SK-N-SH (cell line): ENCODE results near the gene SLC23A1.

ENCODE experiments used
- CTCF ChIP-seq: fragments of 200-600 bp; sonication (generic); IDR thresholded peaks from 2 replicates; pipeline ENCODE4 v1.6.1; 2017; ENCODE audit warnings: antibody characterized with exemption, mild to moderate bottlenecking, moderate library complexity
- GABPA ChIP-seq: IDR thresholded peaks from 2 replicates; pipeline ENCODE4 v1.4.0; 2012; ENCODE audit warnings: low read depth, mild to moderate bottlenecking
- PBX3 ChIP-seq: IDR thresholded peaks from 2 replicates; pipeline ENCODE4; 2012
- POLR2AphosphoS5 ChIP-seq: IDR thresholded peaks from 2 replicates; pipeline ENCODE4 v1.6.1; 2012; ENCODE audit warnings: low read depth, low read length
- RAD21 ChIP-seq: IDR thresholded peaks from 2 replicates; pipeline ENCODE4 v1.6.1; 2012; ENCODE audit warnings: mild to moderate bottlenecking, low read length
- RCOR1 ChIP-seq: fragments of 150-350 bp; IDR thresholded peaks from 2 replicates; pipeline ENCODE4 v1.6.1; 2017; ENCODE audit warnings: antibody characterized with exemption, low read length
- TAF1 ChIP-seq: IDR thresholded peaks from 2 replicates; pipeline ENCODE4 v1.6.1; 2012; ENCODE audit warnings: low read depth, mild to moderate bottlenecking, low read length, moderate library complexity, borderline replicate concordance
- USF2 ChIP-seq: fragments of 150-350 bp; IDR thresholded peaks from 2 replicates; pipeline ENCODE4 v1.6.1; 2017; ENCODE audit warnings: antibody characterized with exemption, low read length, low read depth, borderline replicate concordance

- TF ChIP-seq TAF1 (no peak), CTCF (no peak), USF2 (no peak), PBX3 (no peak), RCOR1 (no peak), POLR2AphosphoS5 (no peak), GABPA (no peak), RAD21 (no peak)
Observed at GRCh38 chr5:139414581-139415130, 31.6 kb upstream of the SLC23A1 start.
